Esophagus mucosa (tissue), 1 donor: ENCODE results near the gene HS6ST3. TPM values are rescaled to one million over a fixed set of nuclear protein-coding genes. Genes with fewer than 3 reads are reported as not detected.

ENCODE experiments used
- ATAC-seq: fragments of 200-7000 bp; cut with Tn5 transposase; one replicate; pipeline ENCODE4 v1.9.1; 2020
- total RNA-seq: library from RNA; stranded (reverse); gene quantifications from one replicate; pipeline ENCODE4 v1.2.4, GENCODE V29; 2023
- donor health status: DM: yes; HTN: yes; CAD: no.

Gene HS6ST3
- total RNA-seq, 1 donor from 2014 or later, result not detected

- no peak for ATAC-seq
Observed at GRCh38 chr13:96202315-96202714, 112.4 kb downstream of the HS6ST3 start.

GRCh38 chr13:96203471-96203870 is 113.6 kb downstream of the HS6ST3 start:
- ATAC-seq, result no peak

GRCh38 chr13:96214824-96215445 is 125.0 kb downstream of the HS6ST3 start:
- no peak for ATAC-seq

GRCh38 chr13:96216543-96216942 is 126.6 kb downstream of the HS6ST3 start:
- no peak for ATAC-seq

GRCh38 chr13:96218475-96218874 is 128.6 kb downstream of the HS6ST3 start:
- no peak for ATAC-seq

GRCh38 chr13:96221471-96221870 is 131.6 kb downstream of the HS6ST3 start:
- no peak for ATAC-seq

- ATAC-seq, result no peak
Observed at GRCh38 chr13:96223231-96223630, 133.3 kb downstream of the HS6ST3 start.

GRCh38 chr13:96229356-96229755 is 139.4 kb downstream of the HS6ST3 start:
- ATAC-seq, result no peak

GRCh38 chr13:96238241-96238640 is 148.3 kb downstream of the HS6ST3 start:
- no peak for ATAC-seq

GRCh38 chr13:96238861-96239260 is 149.0 kb downstream of the HS6ST3 start:
- no peak for ATAC-seq

GRCh38 chr13:96243376-96243775 is 153.5 kb downstream of the HS6ST3 start:
- no peak for ATAC-seq

- no peak for ATAC-seq
Observed at GRCh38 chr13:96248103-96248502, 158.2 kb downstream of the HS6ST3 start.

GRCh38 chr13:96248996-96249395 is 159.1 kb downstream of the HS6ST3 start:
- no peak for ATAC-seq

- ATAC-seq, result no peak
Observed at GRCh38 chr13:96252903-96253302, 163.0 kb downstream of the HS6ST3 start.

- no peak for ATAC-seq
Observed at GRCh38 chr13:96273196-96273595, 183.3 kb downstream of the HS6ST3 start.

- ATAC-seq, result no peak
Observed at GRCh38 chr13:96274046-96274445, 184.1 kb downstream of the HS6ST3 start.

GRCh38 chr13:96279904-96280303 is 190.0 kb downstream of the HS6ST3 start:
- no peak for ATAC-seq

- ATAC-seq, result no peak
Observed at GRCh38 chr13:96284971-96285370, 195.1 kb downstream of the HS6ST3 start.

- no peak for ATAC-seq
Observed at GRCh38 chr13:96285729-96286128, 195.8 kb downstream of the HS6ST3 start.

GRCh38 chr13:96294930-96295881 is 205.3 kb downstream of the HS6ST3 start:
- ATAC-seq, result no peak

- no peak for ATAC-seq
Observed at GRCh38 chr13:96297360-96297759, 207.5 kb downstream of the HS6ST3 start.

GRCh38 chr13:96299235-96299634 is 209.3 kb downstream of the HS6ST3 start:
- no peak for ATAC-seq

- no peak for ATAC-seq
Observed at GRCh38 chr13:96308568-96308967, 218.7 kb downstream of the HS6ST3 start.

GRCh38 chr13:96314974-96315373 is 225.1 kb downstream of the HS6ST3 start:
- ATAC-seq, result no peak
